IPS-15b (cell line): ENCODE measurements around the gene HCCS.
"Not testable (repeated sequence)": the region's sequence is repeated elsewhere in the genome, so short reads cannot be mapped to it uniquely, and the experiment has no call there.

ENCODE experiments used
- H3K27me3 ChIP-seq: one replicate; pipeline ENCODE4 v1.6.1; 2013; ENCODE audit warnings: low read length; ENCODE audit not compliant: control insufficient read depth, insufficient read depth
- H3K36me3 ChIP-seq: one replicate; pipeline ENCODE4 v1.6.1; 2013; ENCODE audit warnings: low read length; ENCODE audit not compliant: control insufficient read depth, insufficient read depth
- H3K4me1 ChIP-seq: one replicate; pipeline ENCODE4 v1.6.1; 2013; ENCODE audit warnings: mild to moderate bottlenecking, low read length; ENCODE audit not compliant: control insufficient read depth, insufficient read depth
- H3K4me3 ChIP-seq: one replicate; pipeline ENCODE4 v1.5.1; 2013; ENCODE audit warnings: low read depth, low read length
- H3K9ac ChIP-seq: one replicate; pipeline ENCODE4 v1.6.1; 2013; ENCODE audit warnings: low read depth, mild to moderate bottlenecking, low read length
- H3K9me3 ChIP-seq: one replicate; pipeline ENCODE4 v1.6.1; 2013; ENCODE audit warnings: mild to moderate bottlenecking, low read length; ENCODE audit not compliant: control insufficient read depth, insufficient read depth

Gene HCCS

GRCh38 chrX:11100281-11101035 lies 10.7 kb upstream of the HCCS start:
- H3K9ac ChIP-seq: no peak overlapping the region
- H3K4me1 ChIP-seq: peaks cover 5% of the 10 kb centered on the region
- H3K27me3 ChIP-seq: no peaks in the 10 kb centered on the region
- H3K4me3 ChIP-seq: no peak overlapping the region
- no peaks in the 10 kb centered on the region for H3K36me3 ChIP-seq
- no peaks in the 10 kb centered on the region for H3K9me3 ChIP-seq

- Histone ChIP-seq H3K4me1 (peaks cover 5% of the 10 kb centered on the region), H3K9ac (no peak overlapping the region), H3K9me3 (no peaks in the 10 kb centered on the region), H3K36me3 (no peaks in the 10 kb centered on the region), H3K4me3 (no peak overlapping the region), H3K27me3 (no peaks in the 10 kb centered on the region)
Measured at GRCh38 chrX:11103006-11103405, 8.1 kb upstream of the HCCS start.

- Histone ChIP-seq H3K27me3 (no peaks in the 10 kb centered on the region), H3K36me3 (no peaks in the 10 kb centered on the region), H3K9me3 (no peaks in the 10 kb centered on the region), H3K9ac (no peak overlapping the region), H3K4me3 (no peak overlapping the region), H3K4me1 (peaks cover 5% of the 10 kb centered on the region)
Measured at GRCh38 chrX:11103751-11104150, 7.4 kb upstream of the HCCS start.

GRCh38 chrX:11105080-11105479 lies 6.1 kb upstream of the HCCS start:
- no peak overlapping the region for H3K4me3 ChIP-seq
- H3K36me3 ChIP-seq: no peaks in the 10 kb centered on the region
- peaks cover 5% of the 10 kb centered on the region for H3K4me1 ChIP-seq
- no peaks in the 10 kb centered on the region for H3K27me3 ChIP-seq
- no peaks in the 10 kb centered on the region for H3K9me3 ChIP-seq
- no peak overlapping the region for H3K9ac ChIP-seq

GRCh38 chrX:11108253-11108941 lies 2.7 kb upstream of the HCCS start:
- H3K4me1 ChIP-seq: no peaks in the 10 kb centered on the region
- no peak overlapping the region for H3K4me3 ChIP-seq
- no peaks in the 10 kb centered on the region for H3K27me3 ChIP-seq
- no peaks in the 10 kb centered on the region for H3K9me3 ChIP-seq
- no peaks in the 10 kb centered on the region for H3K36me3 ChIP-seq
- H3K9ac ChIP-seq: no peak overlapping the region

GRCh38 chrX:11109968-11110367 lies 1.2 kb upstream of the HCCS start:
- Histone ChIP-seq H3K9ac (no peak overlapping the region), H3K9me3 (no peaks in the 10 kb centered on the region), H3K27me3 (no peaks in the 10 kb centered on the region), H3K4me3 (no peak overlapping the region), H3K36me3 (no peaks in the 10 kb centered on the region), H3K4me1 (no peaks in the 10 kb centered on the region)

GRCh38 chrX:11111947-11112346 lies 815 bp downstream of the HCCS start:
- Histone ChIP-seq H3K27me3 (no peaks in the 10 kb centered on the region), H3K36me3 (peaks cover 3% of the 10 kb centered on the region), H3K9me3 (no peaks in the 10 kb centered on the region), H3K4me3 (peak overlapping the region; percentile 64), H3K9ac (no peak overlapping the region), H3K4me1 (no peaks in the 10 kb centered on the region)

GRCh38 chrX:11113731-11114130 lies 2.6 kb downstream of the HCCS start:
- Histone ChIP-seq H3K4me3 (no peak overlapping the region), H3K4me1 (no peaks in the 10 kb centered on the region), H3K9ac (no peak overlapping the region), H3K36me3 (peaks cover 3% of the 10 kb centered on the region), H3K27me3 (no peaks in the 10 kb centered on the region), H3K9me3 (no peaks in the 10 kb centered on the region)

GRCh38 chrX:11117745-11118144 lies 6.6 kb downstream of the HCCS start:
- Histone ChIP-seq H3K4me3 (no peak overlapping the region), H3K27me3 (no peaks in the 10 kb centered on the region), H3K4me1 (no peaks in the 10 kb centered on the region), H3K36me3 (peaks cover 8% of the 10 kb centered on the region), H3K9ac (no peak overlapping the region), H3K9me3 (no peaks in the 10 kb centered on the region)

GRCh38 chrX:11119313-11119943 lies 8.3 kb downstream of the HCCS start:
- Histone ChIP-seq H3K36me3 (peaks cover 8% of the 10 kb centered on the region), H3K27me3 (no peaks in the 10 kb centered on the region), H3K4me1 (no peaks in the 10 kb centered on the region), H3K4me3 (no peak overlapping the region), H3K9me3 (no peaks in the 10 kb centered on the region), H3K9ac (no peak overlapping the region)

- H3K4me1 ChIP-seq, H3K9me3 ChIP-seq, H3K9ac ChIP-seq, H3K27me3 ChIP-seq, H3K4me3 ChIP-seq, H3K36me3 ChIP-seq: not testable (repeated sequence)
Measured at GRCh38 chrX:11123087-11123486, 12.0 kb downstream of the HCCS start.

- no peaks in the 10 kb centered on the region for H3K9me3 ChIP-seq
- H3K4me3 ChIP-seq: no peak overlapping the region
- H3K36me3 ChIP-seq: peaks cover 5% of the 10 kb centered on the region
- H3K4me1 ChIP-seq: no peaks in the 10 kb centered on the region
- H3K27me3 ChIP-seq: no peaks in the 10 kb centered on the region
- H3K9ac ChIP-seq: no peak overlapping the region
Measured at GRCh38 chrX:11124112-11124511, 13.0 kb downstream of the HCCS start.
